A673 (cell line): Measurements from ENCODE around the gene STK32A. TPM values are rescaled to one million over a fixed set of nuclear protein-coding genes. Genes with fewer than 3 reads are reported as not detected.

Experiments
- Bru-seq: library from RNA; stranded (reverse); fragments of 400-500 nt; gene quantifications from one replicate; lab custom pipeline; 2021; lab: Mats Ljungman, UMichigan
- BruChase-seq, 2 experiments: library from RNA; stranded (reverse); fragments of 400-500 nt; gene quantifications; one replicate each; lab custom pipeline; 2021; lab: Mats Ljungman, UMichigan
- BruUV-seq: library from RNA; stranded (reverse); fragments of 400-500 nt; replicated peaks from 2 replicates; lab custom pipeline; 2021; lab: Mats Ljungman, UMichigan
- CTCF ChIA-PET: fragments of 300-600 bp; sonication (Branson Sonifier 250); formaldehyde crosslinking; loops from one replicate; lab custom pipeline; 2022; ENCODE audit warnings: antibody characterized with exemption; lab: Charles Lee
- POLR2A ChIA-PET: fragments of 300-600 bp; sonication (Branson Sonifier 250); formaldehyde crosslinking; loops from one replicate; lab custom pipeline; 2022; ENCODE audit warnings: antibody characterized with exemption; ENCODE audit not compliant: low non-redundant PET; lab: Charles Lee
- DNase-seq: peaks from one replicate; pipeline ENCODE4 v3.0.0-alpha.2; 2015; ENCODE audit warnings: low spot score
- H3K27ac ChIP-seq: fragments of 200-600 bp; sonication (generic); 2 replicates; pipeline ENCODE4 v1.5.1; 2016; ENCODE audit warnings: mixed run types, low read depth, mild to moderate bottlenecking, mixed read lengths, antibody characterized with exemption, low read length; ENCODE audit not compliant: poor library complexity, severe bottlenecking
- H3K27me3 ChIP-seq: fragments of 200-600 bp; sonication (generic); replicated peaks from 2 replicates; pipeline ENCODE4 v1.6.1; 2017; ENCODE audit warnings: mixed run types, low read depth, mild to moderate bottlenecking, mixed read lengths, antibody characterized with exemption, low read length; ENCODE audit not compliant: insufficient read depth, poor library complexity
- H3K36me3 ChIP-seq: fragments of 200-600 bp; sonication (generic); 2 replicates; pipeline ENCODE4 v1.6.1; 2016; ENCODE audit warnings: mixed run types, mild to moderate bottlenecking, mixed read lengths, antibody characterized with exemption, low read length; ENCODE audit not compliant: insufficient read depth, poor library complexity, severe bottlenecking
- H3K4me1 ChIP-seq: fragments of 200-600 bp; sonication (generic); 2 replicates; pipeline ENCODE4 v1.6.1; 2017; ENCODE audit warnings: mixed run types, mild to moderate bottlenecking, mixed read lengths, antibody characterized with exemption, low read length; ENCODE audit not compliant: insufficient read depth, poor library complexity, severe bottlenecking
- H3K4me3 ChIP-seq: fragments of 200-600 bp; sonication (generic); 2 replicates; pipeline ENCODE4 v1.5.1; 2016; ENCODE audit warnings: low read depth, mixed run types, mild to moderate bottlenecking, mixed read lengths, low read length; ENCODE audit not compliant: poor library complexity, severe bottlenecking
- H3K9me3 ChIP-seq: fragments of 200-600 bp; sonication (generic); 2 replicates; pipeline ENCODE4 v1.6.1; 2016; ENCODE audit warnings: mixed run types, low read depth, mild to moderate bottlenecking, mixed read lengths, antibody characterized with exemption, low read length; ENCODE audit not compliant: poor library complexity, severe bottlenecking
- EZH2 ChIP-seq: fragments of 200-600 bp; sonication (generic); IDR thresholded peaks from 2 replicates; pipeline ENCODE4 v1.6.1; 2017; ENCODE audit warnings: borderline replicate concordance, low read depth, mild to moderate bottlenecking, mixed read lengths, antibody characterized with exemption, low read length; ENCODE audit not compliant: poor library complexity, severe bottlenecking
- intact Hi-C: fragments of 100-400 bp; cut with micrococcal nuclease; formaldehyde crosslinking; loops from one replicate; pipeline ENCODE4 v1.10.0; 2022; ENCODE audit not compliant: unreplicated experiment
- long read RNA-seq: library from polyadenylated mRNA; stranded (forward); transcript quantifications from one replicate; pipeline ENCODE4 v2.0.0, GENCODE V29; 2022
- total RNA-seq: library from RNA; stranded (reverse); gene quantifications from 2 replicates; pipeline ENCODE4 v1.2.3, GENCODE V29; 2021
- TF ChIP-seq, protein P1 (sequence below): fragments of 300-800, 200-600 bp; sonication (generic); conservative IDR thresholded peaks from 2 replicates; pipeline ENCODE4 v1.5.1; 2017; ENCODE audit warnings: low read depth, mild to moderate bottlenecking, antibody characterized with exemption, low read length, moderate library complexity, mixed read lengths

The STK32A gene
- total RNA-seq (not detected in 2 replicates), Bru-seq, nascent RNA (percentile 4 among the genes with signal in this experiment), BruChase-seq, experiment 1, labeled RNA remaining after a 2-hour chase (percentile 3 among the genes with signal in this experiment), BruChase-seq, experiment 2, labeled RNA remaining after a 6-hour chase (percentile 1 among the genes with signal in this experiment)
- long read RNA-seq: 0 reads

DNA sequence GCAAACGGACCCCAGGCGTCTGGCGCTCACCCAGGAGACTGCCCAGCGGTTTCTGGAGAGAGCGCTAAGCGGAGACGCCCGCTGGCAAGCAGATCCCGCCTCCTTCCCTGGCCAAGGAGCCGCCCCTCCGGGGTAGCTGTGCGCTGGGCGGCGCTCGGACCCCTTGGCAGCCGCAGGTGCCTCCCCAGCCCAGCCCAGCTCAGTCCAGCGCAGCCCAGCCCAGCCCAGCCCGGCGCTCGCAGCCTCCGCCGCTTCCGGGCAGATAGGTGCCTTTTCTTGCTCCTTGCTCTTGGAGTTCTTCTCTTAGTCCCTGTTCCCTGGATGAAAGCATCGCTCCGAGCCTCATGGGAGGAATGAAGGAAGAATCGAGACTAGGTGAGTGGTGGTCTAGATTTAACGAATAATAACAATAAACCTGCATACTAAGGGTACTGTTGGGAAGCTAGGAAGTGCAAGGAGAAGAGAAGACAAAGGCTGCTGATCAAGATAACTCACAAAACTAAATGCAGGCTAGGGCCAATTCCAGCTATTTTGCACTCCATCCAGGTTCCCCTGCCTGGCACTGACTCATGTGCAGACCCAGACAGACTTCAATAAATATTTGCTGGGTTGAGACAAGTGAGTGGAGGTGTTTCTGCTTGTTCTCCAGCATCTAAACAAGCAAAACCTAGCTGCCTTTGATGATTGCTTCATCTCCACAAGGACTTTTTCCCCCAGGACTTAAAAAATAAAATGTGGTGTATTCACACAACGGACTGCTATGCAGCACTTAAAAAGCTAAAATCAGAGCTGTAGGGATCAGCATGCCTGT lies at the start of gene STK32A:
TSS of gene STK32A (plus strand) at position 202 of the 811 bp plus-strand sequence. CDS start 4,609 bp downstream, outside the sequence.
- ChIA-PET POLR2A (no interaction called here), CTCF (no interaction called here)
- TF ChIP-seq EZH2: peak; percentile 11
- TF ChIP-seq, protein P1, sequence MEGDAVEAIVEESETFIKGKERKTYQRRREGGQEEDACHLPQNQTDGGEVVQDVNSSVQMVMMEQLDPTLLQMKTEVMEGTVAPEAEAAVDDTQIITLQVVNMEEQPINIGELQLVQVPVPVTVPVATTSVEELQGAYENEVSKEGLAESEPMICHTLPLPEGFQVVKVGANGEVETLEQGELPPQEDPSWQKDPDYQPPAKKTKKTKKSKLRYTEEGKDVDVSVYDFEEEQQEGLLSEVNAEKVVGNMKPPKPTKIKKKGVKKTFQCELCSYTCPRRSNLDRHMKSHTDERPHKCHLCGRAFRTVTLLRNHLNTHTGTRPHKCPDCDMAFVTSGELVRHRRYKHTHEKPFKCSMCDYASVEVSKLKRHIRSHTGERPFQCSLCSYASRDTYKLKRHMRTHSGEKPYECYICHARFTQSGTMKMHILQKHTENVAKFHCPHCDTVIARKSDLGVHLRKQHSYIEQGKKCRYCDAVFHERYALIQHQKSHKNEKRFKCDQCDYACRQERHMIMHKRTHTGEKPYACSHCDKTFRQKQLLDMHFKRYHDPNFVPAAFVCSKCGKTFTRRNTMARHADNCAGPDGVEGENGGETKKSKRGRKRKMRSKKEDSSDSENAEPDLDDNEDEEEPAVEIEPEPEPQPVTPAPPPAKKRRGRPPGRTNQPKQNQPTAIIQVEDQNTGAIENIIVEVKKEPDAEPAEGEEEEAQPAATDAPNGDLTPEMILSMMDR: no peak
- Histone ChIP-seq H3K4me3 (peak within 1 kb of the TSS; percentile 36), H3K27ac (no peak within 1 kb of the TSS), H3K36me3 (no peaks in the 10 kb centered on the region), H3K4me1 (no peaks in the 10 kb centered on the region), H3K27me3 (peaks cover 69% of the 10 kb centered on the region), H3K9me3 (no peaks in the 10 kb centered on the region)
- intact Hi-C loops: no loop called here
- no TSS peak for BruUV-seq
- DNase-seq: peak; percentile 10

DNA sequence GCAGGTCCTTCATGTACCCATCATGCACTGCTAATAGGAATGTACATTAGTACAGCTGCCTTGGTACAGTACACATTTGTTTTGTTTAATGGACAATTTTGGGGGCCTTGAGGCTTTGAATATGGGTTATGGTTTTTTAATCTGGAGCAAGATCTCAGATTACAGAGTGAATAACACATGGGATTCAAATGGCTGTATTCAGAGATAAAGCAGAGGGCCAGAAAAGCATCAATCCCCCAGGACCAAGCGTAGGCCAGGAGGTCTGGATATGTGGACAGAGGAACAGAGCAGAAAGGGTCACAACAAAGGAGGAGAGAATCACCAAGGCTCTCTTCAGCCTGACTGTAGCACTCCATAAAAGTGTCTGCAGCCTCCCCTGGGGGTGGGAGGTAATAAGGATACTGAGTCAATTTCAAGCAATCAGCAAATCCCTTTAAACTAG lies 47.7 kb upstream of the STK32A start:
- no peaks in the 10 kb centered on the region for H3K9me3 ChIP-seq

More for the DNA sequence above, 47.7 kb upstream of the STK32A start:
- no peak overlapping the region for H3K4me3 ChIP-seq
- DNase-seq: no peak
- TF ChIP-seq EZH2: no peak
- TF ChIP-seq, protein P1: no peak
- intact Hi-C loops: no loop called here
- POLR2A ChIA-PET: no interaction called here
- CTCF ChIA-PET: no interaction called here
- H3K27ac ChIP-seq: no peak overlapping the region
- H3K4me1 ChIP-seq: no peaks in the 10 kb centered on the region
- H3K36me3 ChIP-seq: no peaks in the 10 kb centered on the region
- peaks cover 10% of the 10 kb centered on the region for H3K27me3 ChIP-seq
- no TSS peak for BruUV-seq
